ENCODE measurements around the gene CCDC28B.

CCDC28B gene

DNA sequence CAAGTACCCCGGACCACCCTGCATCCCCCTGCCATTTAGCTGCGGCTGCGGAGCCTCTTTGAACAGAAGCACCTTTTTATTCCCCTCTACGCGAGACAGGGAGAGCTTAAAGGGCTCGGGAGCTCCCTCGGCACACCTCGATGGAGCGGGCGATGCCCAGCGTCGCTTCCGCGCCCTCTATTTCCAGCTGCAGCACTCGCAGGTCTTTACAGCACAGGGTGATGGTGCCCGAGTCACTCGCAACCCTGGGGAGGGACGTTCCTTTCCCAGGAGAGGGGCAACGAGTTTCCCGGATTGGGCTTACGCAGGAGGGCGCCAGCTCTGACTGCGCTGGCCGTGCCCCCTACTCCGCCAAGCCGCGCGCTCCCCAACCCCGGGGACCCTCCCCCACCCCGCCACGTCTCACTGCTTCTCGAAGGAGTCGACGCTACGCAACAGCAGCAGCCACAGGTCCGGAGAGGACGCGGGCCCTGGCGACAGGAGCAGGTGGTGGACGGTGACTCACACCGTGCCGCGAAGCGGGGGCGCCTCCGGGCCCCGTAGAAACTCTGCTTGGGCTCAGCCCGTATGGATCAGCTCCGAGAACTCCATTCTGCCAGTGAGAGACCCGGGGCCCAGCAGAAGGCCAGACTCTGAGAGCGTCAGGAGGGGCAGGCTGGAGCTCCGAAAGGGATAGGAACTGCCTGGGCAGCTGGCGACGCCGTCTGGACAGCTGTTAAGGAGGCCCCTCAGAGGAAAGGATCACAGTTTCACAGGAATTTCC, 40.8 kb downstream of the CCDC28B start:
- no peak for TF ChIP-seq CREB1 (IDR thresholded peaks at IDR 0.05; ENCODE audit: low read depth)
- TF ChIP-seq CEBPB (IDR thresholded peaks at IDR 0.05) = no peak
- TF ChIP-seq MAX (IDR thresholded peaks at IDR 0.05) = peak; percentile 90
- TF ChIP-seq ZBTB7A (IDR thresholded peaks at IDR 0.05; ENCODE audit: low read depth) = peak; percentile 16; the same call in 1 of the 2 replicates
- no peak for TF ChIP-seq USF1 (IDR thresholded peaks at IDR 0.05)

- TF ChIP-seq CEBPB (IDR thresholded peaks at IDR 0.05) (no peak), TAF1 (IDR thresholded peaks at IDR 0.05; ENCODE audit: low read depth) (no peak), RAD21 (IDR thresholded peaks at IDR 0.05; ENCODE audit: low read depth) (no peak), FOXM1 (IDR thresholded peaks at IDR 0.05; ENCODE audit: borderline replicate concordance, low read depth) (no peak), YY1 (IDR thresholded peaks at IDR 0.05; ENCODE audit: low read depth) (no peak)
Observed at GRCh38 chr1:32242341-32242851, 42.0 kb downstream of the CCDC28B start.

- no peak for TF ChIP-seq YY1 (IDR thresholded peaks at IDR 0.05; ENCODE audit: low read depth)
- TF ChIP-seq USF1 (IDR thresholded peaks at IDR 0.05) = no peak
- no peak for TF ChIP-seq CEBPB (IDR thresholded peaks at IDR 0.05)
- TF ChIP-seq ZBTB7A (IDR thresholded peaks at IDR 0.05; ENCODE audit: low read depth) = no peak
- no peak for TF ChIP-seq TEAD4 (IDR thresholded peaks at IDR 0.05)
- TF ChIP-seq RAD21 (IDR thresholded peaks at IDR 0.05; ENCODE audit: low read depth) = no peak
- no peak for TF ChIP-seq CREB1 (IDR thresholded peaks at IDR 0.05; ENCODE audit: low read depth)
- no peak for TF ChIP-seq MAX (IDR thresholded peaks at IDR 0.05)
- TF ChIP-seq EGR1 (IDR thresholded peaks at IDR 0.05) = no peak
- TF ChIP-seq NFIC (IDR thresholded peaks at IDR 0.05) = no peak
- TF ChIP-seq, protein P1, sequence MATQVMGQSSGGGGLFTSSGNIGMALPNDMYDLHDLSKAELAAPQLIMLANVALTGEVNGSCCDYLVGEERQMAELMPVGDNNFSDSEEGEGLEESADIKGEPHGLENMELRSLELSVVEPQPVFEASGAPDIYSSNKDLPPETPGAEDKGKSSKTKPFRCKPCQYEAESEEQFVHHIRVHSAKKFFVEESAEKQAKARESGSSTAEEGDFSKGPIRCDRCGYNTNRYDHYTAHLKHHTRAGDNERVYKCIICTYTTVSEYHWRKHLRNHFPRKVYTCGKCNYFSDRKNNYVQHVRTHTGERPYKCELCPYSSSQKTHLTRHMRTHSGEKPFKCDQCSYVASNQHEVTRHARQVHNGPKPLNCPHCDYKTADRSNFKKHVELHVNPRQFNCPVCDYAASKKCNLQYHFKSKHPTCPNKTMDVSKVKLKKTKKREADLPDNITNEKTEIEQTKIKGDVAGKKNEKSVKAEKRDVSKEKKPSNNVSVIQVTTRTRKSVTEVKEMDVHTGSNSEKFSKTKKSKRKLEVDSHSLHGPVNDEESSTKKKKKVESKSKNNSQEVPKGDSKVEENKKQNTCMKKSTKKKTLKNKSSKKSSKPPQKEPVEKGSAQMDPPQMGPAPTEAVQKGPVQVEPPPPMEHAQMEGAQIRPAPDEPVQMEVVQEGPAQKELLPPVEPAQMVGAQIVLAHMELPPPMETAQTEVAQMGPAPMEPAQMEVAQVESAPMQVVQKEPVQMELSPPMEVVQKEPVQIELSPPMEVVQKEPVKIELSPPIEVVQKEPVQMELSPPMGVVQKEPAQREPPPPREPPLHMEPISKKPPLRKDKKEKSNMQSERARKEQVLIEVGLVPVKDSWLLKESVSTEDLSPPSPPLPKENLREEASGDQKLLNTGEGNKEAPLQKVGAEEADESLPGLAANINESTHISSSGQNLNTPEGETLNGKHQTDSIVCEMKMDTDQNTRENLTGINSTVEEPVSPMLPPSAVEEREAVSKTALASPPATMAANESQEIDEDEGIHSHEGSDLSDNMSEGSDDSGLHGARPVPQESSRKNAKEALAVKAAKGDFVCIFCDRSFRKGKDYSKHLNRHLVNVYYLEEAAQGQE (IDR thresholded peaks at IDR 0.05; ENCODE audit: low read depth) = no peak
- TF ChIP-seq FOXM1 (IDR thresholded peaks at IDR 0.05; ENCODE audit: borderline replicate concordance, low read depth) = no peak
- no peak for TF ChIP-seq EP300 (IDR thresholded peaks at IDR 0.05; ENCODE audit: borderline replicate concordance)
- no peak for TF ChIP-seq TCF12 (IDR thresholded peaks at IDR 0.05; ENCODE audit: low read depth)
- TF ChIP-seq TAF1 (IDR thresholded peaks at IDR 0.05; ENCODE audit: low read depth) = no peak
Observed at GRCh38 chr1:32246888-32247273, 46.5 kb downstream of the CCDC28B start, which contains the start of gene FAM167B. Gene FAM167B (plus strand): TSS chr1:32247222. CDS start chr1:32247422, 200 bp downstream.

DNA sequence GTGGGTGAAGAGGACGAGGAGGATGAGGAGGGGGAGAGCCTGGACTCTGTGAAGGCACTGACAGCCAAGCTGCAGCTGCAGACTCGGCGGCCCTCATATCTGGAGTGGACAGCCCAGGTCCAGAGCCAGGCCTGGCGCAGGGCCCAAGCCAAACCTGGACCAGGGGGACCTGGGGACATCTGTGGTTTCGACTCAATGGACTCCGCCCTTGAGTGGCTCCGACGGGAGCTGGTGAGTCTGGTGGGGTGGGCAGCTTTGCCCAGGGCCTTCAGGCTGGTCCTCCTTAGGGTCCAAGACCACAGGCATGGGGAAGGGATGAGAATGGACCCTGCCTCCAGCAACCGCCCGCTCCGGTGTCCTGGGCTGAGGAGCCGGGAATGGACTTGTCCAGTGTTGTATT, 47.1 kb downstream of the CCDC28B start:
- no peak for TF ChIP-seq TEAD4 (IDR thresholded peaks at IDR 0.05)
- no peak for TF ChIP-seq MAX (IDR thresholded peaks at IDR 0.05)
- no peak for TF ChIP-seq NFIC (IDR thresholded peaks at IDR 0.05)
- TF ChIP-seq FOXM1 (IDR thresholded peaks at IDR 0.05; ENCODE audit: borderline replicate concordance, low read depth) = no peak
- TF ChIP-seq CEBPB (IDR thresholded peaks at IDR 0.05) = no peak
- TF ChIP-seq, protein P1 (IDR thresholded peaks at IDR 0.05; ENCODE audit: low read depth) = no peak
- TF ChIP-seq EGR1 (IDR thresholded peaks at IDR 0.05) = no peak
- TF ChIP-seq EP300 (IDR thresholded peaks at IDR 0.05; ENCODE audit: borderline replicate concordance) = no peak
- TF ChIP-seq ZBTB7A (IDR thresholded peaks at IDR 0.05; ENCODE audit: low read depth) = no peak
- no peak for TF ChIP-seq RAD21 (IDR thresholded peaks at IDR 0.05; ENCODE audit: low read depth)
- TF ChIP-seq YY1 (IDR thresholded peaks at IDR 0.05; ENCODE audit: low read depth) = no peak
- TF ChIP-seq USF1 (IDR thresholded peaks at IDR 0.05) = no peak
- no peak for TF ChIP-seq TCF12 (IDR thresholded peaks at IDR 0.05; ENCODE audit: low read depth)
- no peak for TF ChIP-seq TAF1 (IDR thresholded peaks at IDR 0.05; ENCODE audit: low read depth)
- TF ChIP-seq CREB1 (IDR thresholded peaks at IDR 0.05; ENCODE audit: low read depth) = no peak
